Esophagus (tissue), 2 donors: ENCODE results near the gene ABCC1. TPM values are rescaled to one million over a fixed set of nuclear protein-coding genes. Genes with fewer than 3 reads are reported as not detected.
A peak's percentile ranks its signal among the peaks of the same experiment; 100 is the strongest.
"Not testable (repeated sequence)": the region's sequence is repeated elsewhere in the genome, so short reads cannot be mapped to it uniquely, and the experiment has no call there.

ENCODE experiments used
- H3K27ac ChIP-seq, 2 donors: one replicate each; pipeline ENCODE4 v1.5.1; 2013; ENCODE audit warnings: low read depth in 2 of 2, mild to moderate bottlenecking in 2 of 2, inconsistent platforms in 1 of 2, low read length in 1 of 2, moderate library complexity in 1 of 2
- H3K27me3 ChIP-seq, 2 donors: one replicate each; pipeline ENCODE4 v1.6.1; 2013; ENCODE audit warnings: low read length in 2 of 2, control low read depth in 1 of 2, mild to moderate bottlenecking in 1 of 2; ENCODE audit not compliant: insufficient read depth in 2 of 2, control insufficient read depth in 1 of 2
- H3K36me3 ChIP-seq, 2 donors: one replicate each; pipeline ENCODE4 v1.6.1; 2013; ENCODE audit warnings: low read length in 1 of 2; ENCODE audit not compliant: control insufficient read depth in 2 of 2, insufficient read depth in 2 of 2
- H3K4me1 ChIP-seq, 2 donors: one replicate each; pipeline ENCODE4 v1.6.1; 2013; ENCODE audit warnings: low read length in 1 of 2; ENCODE audit not compliant: control insufficient read depth in 2 of 2, insufficient read depth in 2 of 2
- H3K4me3 ChIP-seq, 2 donors: one replicate each; pipeline ENCODE4 v1.5.1; 2013; ENCODE audit warnings: low read length in 2 of 2, mild to moderate bottlenecking in 2 of 2, low read depth in 1 of 2, moderate library complexity in 1 of 2
- H3K9me3 ChIP-seq, 2 donors: one replicate each; pipeline ENCODE4 v1.6.1; 2013; ENCODE audit warnings: mild to moderate bottlenecking in 2 of 2, low read depth in 1 of 2, low read length in 1 of 2, moderate library complexity in 1 of 2; ENCODE audit not compliant: control insufficient read depth in 2 of 2, insufficient read depth in 1 of 2
- WGBS, 2 donors: extraction: QIAGEN DNeasy Blood & Tissue Kit; methylation state at CpG; one replicate each; pipeline ENCODE4 v1.1.7; 2013; 5-methylcytosine and 5-hydroxymethylcytosine counted together
- polyA plus RNA-seq, 2 donors: library from polyadenylated mRNA; stranded (reverse); fragments of 200-250 nt; gene quantifications; one replicate each; pipeline ENCODE4 v1.2.3, GENCODE V29; 2013
- donor health status: healthy with polysubstance abuse.
- donor health status: Bipolar disorder and iron deficiency.

Gene ABCC1
- polyA plus RNA-seq, 2 donors = 14.8 to 21.8 TPM

DNA sequence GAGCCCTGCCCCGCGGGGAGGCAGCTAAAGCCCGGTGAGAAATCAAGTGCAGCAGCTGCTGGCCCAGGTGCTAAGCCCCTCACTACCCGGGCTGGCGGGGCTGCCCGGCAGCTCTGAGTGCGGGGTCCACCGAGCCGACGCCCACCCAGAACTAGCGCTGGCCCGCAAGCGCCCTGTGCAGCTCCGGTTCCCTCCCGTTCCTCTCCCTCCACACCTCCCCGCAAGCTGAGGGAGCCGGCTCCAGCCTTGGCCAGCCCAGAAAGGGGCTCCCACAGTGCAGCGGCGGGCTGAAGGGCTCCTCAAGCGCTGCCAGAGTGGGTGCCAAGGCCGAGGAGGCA is 155.4 kb downstream of the ABCC1 start:
- H3K36me3 ChIP-seq = peaks cover 5 to 39% of the 10 kb centered on the region in 2 donors
- H3K4me3 ChIP-seq = not testable (repeated sequence)
- WGBS, 2 donors = 94% methylated on average over 21 of the region's 21 CpGs

DNA sequence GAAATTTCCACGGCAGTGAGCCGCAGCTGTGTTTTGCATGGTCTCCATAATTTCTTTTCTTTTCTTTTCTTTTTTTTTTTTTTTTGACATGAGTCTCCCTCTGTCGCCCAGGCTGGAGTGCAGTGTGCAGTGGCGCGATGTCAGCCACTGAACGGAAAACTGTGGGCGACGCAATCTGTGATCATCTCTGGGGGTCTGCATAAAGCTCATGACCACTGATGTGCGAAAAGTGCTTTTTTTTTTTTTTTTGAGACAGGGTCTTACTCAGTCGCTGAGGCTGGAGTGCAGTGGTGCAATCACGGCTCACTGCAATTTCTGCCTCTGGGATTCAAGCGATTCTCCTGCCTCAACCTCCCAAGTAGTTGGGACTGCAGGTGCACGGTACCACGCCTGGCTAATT is 156.2 kb downstream of the ABCC1 start:
- Histone ChIP-seq H3K4me3 (no peak overlapping the region), H3K4me1 (no peaks in the 10 kb centered on the region), H3K27me3 (no peaks in the 10 kb centered on the region), H3K27ac (no peak overlapping the region), H3K36me3 (peaks cover 8 to 44% of the 10 kb centered on the region in 2 donors), H3K9me3 (no peaks in the 10 kb centered on the region)
- 86 to 94% methylated on average over 14 of the region's 14 CpGs for WGBS, 2 donors

More for the DNA sequence above, 155.4 kb downstream of the ABCC1 start:
- not testable (repeated sequence) for H3K27me3 ChIP-seq, H3K27ac ChIP-seq, H3K4me1 ChIP-seq, H3K9me3 ChIP-seq

DNA sequence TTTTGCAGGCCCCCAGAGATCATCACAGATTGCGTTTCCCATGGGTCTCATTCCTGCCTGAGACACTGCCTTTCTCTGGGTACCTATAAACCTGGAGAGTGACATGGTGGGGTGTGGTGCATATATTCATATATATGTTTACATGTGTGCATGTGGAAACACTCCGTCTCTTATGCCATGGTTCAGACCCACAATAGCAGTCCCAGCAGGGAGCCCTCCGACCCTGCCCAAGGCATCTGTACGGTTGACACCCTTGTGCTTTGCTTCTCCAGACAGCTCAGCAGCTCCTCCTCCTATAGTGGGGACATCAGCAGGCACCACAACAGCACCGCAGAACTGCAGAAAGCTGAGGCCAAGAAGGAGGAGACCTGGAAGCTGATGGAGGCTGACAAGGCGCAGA is 157.1 kb downstream of the ABCC1 start:
- H3K27ac ChIP-seq = no peak overlapping the region
- WGBS, 2 donors = 86 to 95% methylated on average over 6 of the region's 6 CpGs
- peaks cover 10 to 49% of the 10 kb centered on the region in 2 donors for H3K36me3 ChIP-seq

DNA sequence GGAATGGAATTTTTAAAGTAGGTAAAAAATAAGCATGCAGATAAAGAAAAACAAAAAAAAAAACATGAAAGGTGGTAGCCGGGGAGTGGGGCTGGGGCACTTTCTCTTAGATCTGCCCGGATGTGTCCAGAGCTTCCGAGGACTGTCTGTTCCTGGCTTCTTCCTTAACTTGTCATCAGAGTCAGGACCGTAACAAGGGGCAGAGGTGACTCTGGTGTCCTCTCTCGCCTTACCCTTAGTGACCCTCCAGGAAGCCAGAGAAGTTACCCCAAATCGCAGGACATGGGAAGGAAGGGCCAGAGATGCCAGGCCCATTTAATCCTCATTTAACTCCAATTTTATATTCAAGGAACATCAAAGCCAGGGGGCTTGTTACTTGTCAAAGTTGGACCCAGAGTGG is 158.4 kb downstream of the ABCC1 start:
- Histone ChIP-seq H3K27ac (peak overlapping the region in 1 of 2 donors; percentile 40), H3K36me3 (peaks cover 14 to 40% of the 10 kb centered on the region in 2 donors), H3K9me3 (no peaks in the 10 kb centered on the region), H3K4me3 (no peak overlapping the region), H3K27me3 (no peaks in the 10 kb centered on the region), H3K4me1 (no peaks in the 10 kb centered on the region)
- WGBS, 2 donors = 81 to 89% methylated on average over 6 of the region's 6 CpGs

More for the DNA sequence above, 157.1 kb downstream of the ABCC1 start:
- Histone ChIP-seq H3K9me3 (no peaks in the 10 kb centered on the region), H3K27me3 (no peaks in the 10 kb centered on the region), H3K4me1 (no peaks in the 10 kb centered on the region), H3K4me3 (no peak overlapping the region)

DNA sequence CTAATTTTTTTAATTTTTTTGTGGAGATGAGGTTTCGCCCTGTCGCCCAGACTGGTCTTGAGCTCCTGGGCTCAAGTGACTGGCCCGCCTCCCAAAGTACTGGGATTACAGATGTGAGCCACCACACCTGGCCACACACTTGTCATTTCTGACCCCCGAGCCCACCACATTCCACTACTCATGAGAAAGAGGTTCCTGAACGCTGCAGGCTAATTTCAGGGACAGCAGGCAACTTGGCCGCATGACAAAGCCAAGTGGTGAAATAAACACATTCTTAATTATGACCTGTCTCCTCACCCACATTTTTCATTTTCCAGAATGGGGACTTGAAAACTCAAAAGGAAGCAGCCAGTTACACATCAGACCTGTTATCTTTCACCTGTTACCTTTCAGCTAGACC is 159.3 kb downstream of the ABCC1 start:
- peaks cover 14 to 42% of the 10 kb centered on the region in 2 donors for H3K36me3 ChIP-seq
- no peak overlapping the region for H3K4me3 ChIP-seq
- no peaks in the 10 kb centered on the region for H3K27me3 ChIP-seq
- 83 to 90% methylated on average over 6 of the region's 6 CpGs for WGBS, 2 donors
- H3K9me3 ChIP-seq = no peaks in the 10 kb centered on the region
- H3K27ac ChIP-seq = peak overlapping the region; percentile 46 to 47
- no peaks in the 10 kb centered on the region for H3K4me1 ChIP-seq

DNA sequence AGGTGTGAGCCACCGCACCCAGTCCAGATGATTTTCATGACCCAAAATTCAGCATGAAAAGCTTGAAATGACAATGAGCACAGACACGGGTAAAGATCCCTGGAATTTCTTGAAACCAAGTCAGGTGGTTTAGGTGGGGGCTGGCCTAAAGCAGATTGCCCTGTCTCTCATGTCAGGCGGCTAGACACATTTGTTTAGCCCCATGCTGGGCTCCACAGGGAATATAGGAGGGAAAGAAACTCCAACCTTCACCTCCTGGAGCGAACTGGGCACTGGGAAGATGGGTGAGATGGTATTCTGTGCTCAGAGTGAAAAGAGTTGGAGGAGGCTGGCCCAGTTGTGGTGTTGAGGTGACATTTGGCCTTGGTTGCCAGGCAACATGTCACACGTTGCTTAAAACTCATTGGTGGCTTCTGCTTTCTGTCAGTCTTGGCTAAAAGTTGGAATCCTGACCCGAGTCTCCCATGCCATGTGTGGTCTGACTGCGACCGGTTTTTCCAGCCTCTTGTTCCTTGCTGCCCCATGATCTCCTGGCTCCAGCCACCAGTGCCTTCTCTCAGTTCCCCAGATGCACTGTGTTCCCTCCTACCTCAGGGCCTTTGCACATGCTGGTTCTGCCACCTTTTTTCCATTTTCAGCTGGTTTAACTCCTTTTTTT is 160.2 kb downstream of the ABCC1 start:
- Histone ChIP-seq H3K4me3 (no peak overlapping the region), H3K4me1 (no peaks in the 10 kb centered on the region), H3K27me3 (no peaks in the 10 kb centered on the region), H3K27ac (peak overlapping the region in 1 of 2 donors; percentile 22), H3K9me3 (no peaks in the 10 kb centered on the region), H3K36me3 (peaks cover 14 to 42% of the 10 kb centered on the region in 2 donors)
- 82 to 84% methylated on average over 8 of the region's 8 CpGs for WGBS, 2 donors

DNA sequence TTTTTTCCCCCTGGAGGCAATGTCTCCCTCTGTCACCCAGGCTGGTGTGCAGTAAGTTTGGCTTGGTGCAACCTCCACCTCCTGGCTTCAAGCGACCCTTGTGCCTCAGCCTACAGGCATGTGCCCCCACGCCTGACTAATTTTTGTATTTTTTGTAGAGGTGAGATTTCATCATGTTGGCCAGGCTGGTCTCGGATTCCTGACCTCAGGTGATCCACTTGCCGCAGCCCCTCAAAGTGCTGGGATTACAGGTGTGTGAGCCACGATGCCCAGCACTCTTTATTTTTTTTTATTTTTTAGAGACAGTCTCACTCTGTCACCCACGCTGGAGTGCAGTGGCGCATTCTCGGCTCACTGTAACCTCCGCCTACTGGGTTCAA is 160.7 kb downstream of the ABCC1 start:
- no peaks in the 10 kb centered on the region for H3K9me3 ChIP-seq
- H3K27me3 ChIP-seq = no peaks in the 10 kb centered on the region
- WGBS, 2 donors = 95 to 96% methylated on average over 9 of the region's 9 CpGs
- H3K36me3 ChIP-seq = peaks cover 17 to 45% of the 10 kb centered on the region in 2 donors
- no peak overlapping the region for H3K27ac ChIP-seq
- H3K4me1 ChIP-seq = no peaks in the 10 kb centered on the region
- H3K4me3 ChIP-seq = no peak overlapping the region

DNA sequence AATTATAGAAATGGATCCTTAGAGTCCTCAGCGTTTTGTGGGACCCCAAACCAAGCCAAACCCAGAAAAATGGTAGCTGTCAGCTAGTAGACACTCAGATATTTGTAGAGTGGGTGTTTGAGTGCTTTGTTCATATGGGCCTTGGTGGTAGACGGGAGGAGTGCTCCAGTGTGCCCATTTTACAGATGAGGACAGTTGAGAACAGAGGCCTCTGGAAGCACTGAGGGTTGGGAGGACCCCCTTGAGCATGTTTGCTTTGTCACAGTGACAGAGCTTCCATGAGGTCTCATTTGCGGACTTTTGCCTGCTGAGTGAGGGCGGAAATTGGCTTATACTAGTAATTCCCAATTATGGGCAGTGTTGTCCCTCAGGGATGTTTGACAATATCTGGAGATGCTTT is 162.2 kb downstream of the ABCC1 start:
- Histone ChIP-seq H3K9me3 (no peaks in the 10 kb centered on the region), H3K4me1 (no peaks in the 10 kb centered on the region), H3K4me3 (no peak overlapping the region), H3K36me3 (peaks cover 17 to 40% of the 10 kb centered on the region in 2 donors), H3K27ac (no peak overlapping the region), H3K27me3 (no peaks in the 10 kb centered on the region)
- WGBS, 2 donors = 94 to 96% methylated on average over 4 of the region's 4 CpGs

DNA sequence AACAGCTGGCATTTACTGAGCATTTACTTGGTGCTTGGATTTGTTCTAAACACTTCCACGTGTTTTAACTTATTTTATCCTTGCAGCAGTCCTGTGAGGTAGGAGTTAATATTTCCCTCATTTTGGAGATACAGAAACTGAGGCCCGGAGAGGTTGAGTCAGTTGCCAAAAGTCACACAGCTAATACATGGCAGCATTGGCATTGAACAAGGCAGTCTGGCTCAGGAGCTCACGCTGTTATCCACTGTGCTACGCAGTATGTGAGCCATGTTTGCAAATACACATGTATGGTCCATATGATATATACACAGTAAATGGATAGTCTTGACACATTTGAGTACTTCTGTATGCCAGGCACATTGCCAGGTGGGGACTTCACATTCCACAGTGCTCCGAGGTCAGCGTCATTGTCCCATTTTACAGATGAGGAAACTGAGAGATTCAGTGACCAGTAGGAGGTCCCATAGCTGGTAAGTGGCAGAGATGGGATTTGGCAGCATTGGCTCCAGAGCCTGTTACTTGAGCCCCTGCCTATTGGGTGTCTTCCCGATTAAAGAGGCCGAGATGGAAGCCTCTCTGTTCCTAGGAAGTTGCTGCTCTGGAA is 163.1 kb downstream of the ABCC1 start:
- H3K9me3 ChIP-seq = peaks cover 0 to 2% of the 10 kb centered on the region in 2 donors
- H3K4me1 ChIP-seq = no peaks in the 10 kb centered on the region
- no peak overlapping the region for H3K27ac ChIP-seq
- H3K36me3 ChIP-seq = peaks cover 17 to 44% of the 10 kb centered on the region in 2 donors
- H3K4me3 ChIP-seq = no peak overlapping the region
- no peaks in the 10 kb centered on the region for H3K27me3 ChIP-seq
- WGBS, 2 donors = 81 to 84% methylated on average over 8 of the region's 8 CpGs

DNA sequence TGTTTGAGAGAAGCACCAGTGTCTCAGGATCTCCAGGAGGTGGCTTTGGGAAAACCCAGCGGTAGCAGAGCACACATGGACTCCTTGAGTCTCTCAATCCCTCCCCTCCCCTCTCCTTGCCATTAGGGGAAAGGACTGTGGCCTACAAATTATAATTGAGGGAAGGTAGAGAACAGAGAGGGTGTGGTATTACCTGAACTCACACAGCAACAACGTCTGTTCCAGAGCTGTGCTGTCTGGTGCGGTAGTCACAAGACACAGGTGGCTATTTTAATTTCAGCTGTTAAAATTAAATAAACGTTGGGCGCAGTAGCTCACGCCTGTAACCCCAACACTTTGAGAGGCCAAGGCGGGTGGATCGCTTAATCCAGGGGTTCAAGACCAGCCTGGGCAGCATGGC is 163.7 kb downstream of the ABCC1 start:
- Histone ChIP-seq H3K4me3 (no peak overlapping the region), H3K4me1 (no peaks in the 10 kb centered on the region), H3K9me3 (peaks cover 0 to 5% of the 10 kb centered on the region in 2 donors), H3K27me3 (no peaks in the 10 kb centered on the region), H3K36me3 (peaks cover 17 to 46% of the 10 kb centered on the region in 2 donors), H3K27ac (no peak overlapping the region)
- WGBS, 2 donors = 93 to 94% methylated on average over 8 of the region's 8 CpGs
